Nephron progenitor cell (in vitro differentiated cells): ENCODE data around the gene SCIMP.

ENCODE experiments used
- DNase-seq: peaks from one replicate; pipeline ENCODE4 v3.0.0; 2021
- H3K27ac Mint-ChIP-seq: 2 replicates; pipeline ENCODE4 v1.8.0; 2021; ENCODE audit warnings: mild to moderate bottlenecking, moderate library complexity, mixed read lengths
- H3K27me3 Mint-ChIP-seq: 2 replicates; pipeline ENCODE4 v1.8.0; 2021; ENCODE audit warnings: mild to moderate bottlenecking, low read depth, mixed read lengths; ENCODE audit not compliant: poor library complexity
- H3K36me3 Mint-ChIP-seq: 2 replicates; pipeline ENCODE4 v1.8.0; 2021; ENCODE audit warnings: low read depth, mixed read lengths
- H3K4me1 Mint-ChIP-seq: 2 replicates; pipeline ENCODE4 v1.8.0; 2021; ENCODE audit warnings: mixed read lengths
- H3K4me3 Mint-ChIP-seq: 2 replicates; pipeline ENCODE4 v1.8.0; 2021; ENCODE audit warnings: mild to moderate bottlenecking, moderate library complexity, mixed read lengths
- H3K9me3 Mint-ChIP-seq: 2 replicates; pipeline ENCODE4 v1.8.0; 2021; ENCODE audit warnings: mild to moderate bottlenecking, moderate library complexity, mixed read lengths
- TF ChIP-seq, protein P1 (sequence below): fragments of 200-600 bp; sonication (generic); IDR thresholded peaks from 2 replicates; pipeline ENCODE4 v1.5.0; 2021; ENCODE audit warnings: antibody characterized with exemption

Gene SCIMP

DNA sequence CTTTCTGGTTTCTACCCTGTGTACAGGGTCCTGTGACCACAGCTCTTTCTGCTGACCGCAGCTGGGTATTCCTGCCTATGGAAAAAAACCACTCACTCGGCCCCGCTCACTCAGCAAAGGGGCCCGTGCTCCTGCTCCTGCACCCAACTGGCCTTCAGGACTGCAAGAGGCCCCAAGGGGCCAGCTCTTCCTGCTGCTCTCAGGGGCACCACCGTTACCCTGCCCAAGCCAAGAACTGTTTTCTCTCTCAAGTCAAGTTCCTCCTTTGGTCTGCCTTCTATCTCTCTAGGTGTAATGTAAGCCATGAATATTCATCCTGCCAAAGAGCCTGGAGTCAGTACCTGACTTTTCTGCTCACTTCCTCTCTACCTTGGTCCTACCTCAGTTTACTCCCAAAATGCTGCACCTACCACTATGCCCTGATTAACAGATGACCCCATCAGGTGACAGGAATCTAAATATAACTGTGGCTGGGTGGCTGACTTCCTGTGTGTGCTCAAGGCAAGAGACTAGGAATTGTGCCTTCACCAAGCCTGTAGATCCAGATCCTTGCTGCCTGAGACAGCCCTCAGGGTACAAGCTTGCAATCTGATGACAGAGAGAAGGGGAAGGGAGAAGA is 20.4 kb upstream of the SCIMP start:
- Mint-ChIP-seq H3K4me1 (peaks cover 12% of the 10 kb centered on the region), H3K4me3 (no peak overlapping the region), H3K36me3 (no peaks in the 10 kb centered on the region), H3K27ac (no peak overlapping the region), H3K27me3 (peaks cover 8% of the 10 kb centered on the region), H3K9me3 (no peaks in the 10 kb centered on the region)
- TF ChIP-seq, protein P1, sequence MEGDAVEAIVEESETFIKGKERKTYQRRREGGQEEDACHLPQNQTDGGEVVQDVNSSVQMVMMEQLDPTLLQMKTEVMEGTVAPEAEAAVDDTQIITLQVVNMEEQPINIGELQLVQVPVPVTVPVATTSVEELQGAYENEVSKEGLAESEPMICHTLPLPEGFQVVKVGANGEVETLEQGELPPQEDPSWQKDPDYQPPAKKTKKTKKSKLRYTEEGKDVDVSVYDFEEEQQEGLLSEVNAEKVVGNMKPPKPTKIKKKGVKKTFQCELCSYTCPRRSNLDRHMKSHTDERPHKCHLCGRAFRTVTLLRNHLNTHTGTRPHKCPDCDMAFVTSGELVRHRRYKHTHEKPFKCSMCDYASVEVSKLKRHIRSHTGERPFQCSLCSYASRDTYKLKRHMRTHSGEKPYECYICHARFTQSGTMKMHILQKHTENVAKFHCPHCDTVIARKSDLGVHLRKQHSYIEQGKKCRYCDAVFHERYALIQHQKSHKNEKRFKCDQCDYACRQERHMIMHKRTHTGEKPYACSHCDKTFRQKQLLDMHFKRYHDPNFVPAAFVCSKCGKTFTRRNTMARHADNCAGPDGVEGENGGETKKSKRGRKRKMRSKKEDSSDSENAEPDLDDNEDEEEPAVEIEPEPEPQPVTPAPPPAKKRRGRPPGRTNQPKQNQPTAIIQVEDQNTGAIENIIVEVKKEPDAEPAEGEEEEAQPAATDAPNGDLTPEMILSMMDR: no peak
- no peak for DNase-seq

DNA sequence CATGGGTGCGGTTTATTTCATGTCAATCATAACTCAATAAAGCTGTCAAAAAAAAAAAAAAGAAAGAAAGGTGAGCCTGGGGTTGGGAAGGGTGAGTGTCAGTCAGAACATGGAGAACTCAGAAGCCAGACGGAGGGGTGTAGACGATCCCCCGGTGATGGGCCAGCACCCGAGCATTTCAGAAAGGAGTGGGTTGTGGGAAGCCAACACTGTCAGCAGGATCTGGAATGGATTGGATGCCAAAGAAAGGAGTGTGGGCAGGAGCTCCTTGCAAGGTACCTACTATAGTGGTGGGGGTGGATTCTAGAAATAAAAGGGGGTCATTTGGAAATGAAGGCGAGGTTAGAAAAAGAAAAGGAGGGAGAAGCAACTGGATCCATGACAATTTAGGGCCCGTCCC is 19.8 kb upstream of the SCIMP start:
- no peak for DNase-seq
- H3K4me1 Mint-ChIP-seq: peaks cover 17% of the 10 kb centered on the region
- peaks cover 8% of the 10 kb centered on the region for H3K27me3 Mint-ChIP-seq
- H3K36me3 Mint-ChIP-seq: no peaks in the 10 kb centered on the region
- H3K9me3 Mint-ChIP-seq: no peaks in the 10 kb centered on the region
- TF ChIP-seq, protein P1: no peak
- no peak overlapping the region for H3K27ac Mint-ChIP-seq
- H3K4me3 Mint-ChIP-seq: no peak overlapping the region

GRCh38 chr17:5249615-5250014 is 15.0 kb upstream of the SCIMP start:
- H3K36me3 Mint-ChIP-seq: no peaks in the 10 kb centered on the region
- TF ChIP-seq, protein P1: peak; percentile 52
- H3K4me3 Mint-ChIP-seq: no peak overlapping the region
- peaks cover 19% of the 10 kb centered on the region for H3K4me1 Mint-ChIP-seq
- H3K27me3 Mint-ChIP-seq: peaks cover 13% of the 10 kb centered on the region
- H3K9me3 Mint-ChIP-seq: no peaks in the 10 kb centered on the region
- H3K27ac Mint-ChIP-seq: no peak overlapping the region
- peak; percentile 48 for DNase-seq

DNA sequence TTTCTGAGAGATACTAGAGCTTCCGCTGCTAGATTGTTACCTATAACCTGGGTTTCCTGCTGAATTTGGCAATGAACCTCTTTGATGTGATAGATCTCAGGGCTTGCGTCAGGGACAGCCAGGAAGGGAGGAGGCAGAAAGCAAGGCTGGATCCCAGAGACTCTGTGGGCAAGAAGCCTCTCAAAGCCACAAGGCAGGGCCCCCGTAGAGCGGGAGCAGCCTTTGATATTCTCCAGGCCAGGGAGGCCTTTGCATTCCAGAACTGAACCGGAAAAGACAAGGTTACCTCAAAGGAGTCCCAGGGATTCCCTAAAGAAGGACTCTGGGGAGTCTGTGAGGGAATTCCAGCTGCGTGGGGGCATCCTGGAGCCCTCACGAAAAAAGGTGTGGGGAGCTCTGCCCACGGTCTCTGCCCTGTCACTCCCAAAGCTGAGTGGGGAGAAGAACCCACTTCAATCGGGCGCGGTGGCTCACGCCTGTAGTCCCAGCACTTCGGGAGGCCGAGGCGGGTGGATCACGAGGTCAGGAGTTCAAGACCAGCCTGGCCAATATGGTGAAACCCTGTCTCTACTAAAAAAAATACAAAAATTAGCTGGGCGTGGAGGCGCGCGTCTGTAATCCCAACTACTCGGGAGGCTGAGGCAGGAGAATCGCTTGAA is 14.3 kb upstream of the SCIMP start:
- Mint-ChIP-seq H3K4me1 (peaks cover 13% of the 10 kb centered on the region), H3K4me3 (no peak overlapping the region), H3K36me3 (no peaks in the 10 kb centered on the region), H3K27ac (peak overlapping the region; percentile 39), H3K27me3 (peaks cover 13% of the 10 kb centered on the region), H3K9me3 (no peaks in the 10 kb centered on the region)
- no peak for DNase-seq
- TF ChIP-seq, protein P1: no peak

- Mint-ChIP-seq H3K9me3 (no peaks in the 10 kb centered on the region), H3K27ac (no peak overlapping the region), H3K4me1 (peaks cover 13% of the 10 kb centered on the region), H3K36me3 (no peaks in the 10 kb centered on the region), H3K4me3 (no peak overlapping the region), H3K27me3 (peaks cover 13% of the 10 kb centered on the region)
- DNase-seq: no peak
- TF ChIP-seq, protein P1: no peak
Observed at GRCh38 chr17:5247621-5248020, 13.0 kb upstream of the SCIMP start.
